GM19468 (cell line): ENCODE results near the gene NMUR1.

Experiments used
- ATAC-seq: cut with Tn5 transposase; IDR thresholded peaks from one replicate; pipeline ENCODE4 v1.9.1; 2021; ENCODE audit warnings: mild to moderate bottlenecking, moderate library complexity, moderate number of reproducible peaks; ENCODE audit not compliant: unreplicated experiment; ENCODE audit errors: extremely low read depth

Gene NMUR1

DNA sequence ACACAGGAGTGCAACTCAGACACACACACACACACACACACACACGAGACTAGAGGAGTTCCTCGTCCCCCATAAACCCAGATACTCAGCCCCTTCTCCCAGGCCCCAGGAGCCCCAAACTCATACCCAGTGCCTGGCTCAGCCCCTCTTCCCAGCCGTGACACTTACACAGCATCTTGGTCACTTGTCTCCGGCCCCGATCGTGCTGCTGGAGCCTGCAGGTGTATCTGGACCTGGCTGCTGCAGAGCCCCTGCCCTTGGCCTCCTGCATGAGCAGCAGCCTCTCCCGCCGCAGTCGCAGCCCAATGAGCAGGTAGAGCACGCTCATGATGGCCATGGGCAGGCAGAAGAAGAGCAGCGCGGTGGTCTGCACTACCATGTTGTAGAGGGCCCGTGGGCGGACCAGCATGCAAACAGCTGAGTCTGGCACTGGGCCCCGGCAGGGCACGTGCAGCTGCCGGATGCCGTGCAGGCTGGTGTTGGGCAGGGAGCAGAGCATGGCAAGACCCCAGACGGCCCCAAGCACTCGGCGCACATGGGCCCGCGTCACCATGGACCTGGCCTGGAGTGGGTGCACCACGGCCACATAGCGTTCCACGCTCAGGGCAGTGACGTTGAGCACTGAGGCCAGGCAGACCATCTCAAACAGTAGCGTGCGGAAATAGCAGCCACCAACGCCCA, 2.1 kb downstream of the NMUR1 start:
- no peak for ATAC-seq

DNA sequence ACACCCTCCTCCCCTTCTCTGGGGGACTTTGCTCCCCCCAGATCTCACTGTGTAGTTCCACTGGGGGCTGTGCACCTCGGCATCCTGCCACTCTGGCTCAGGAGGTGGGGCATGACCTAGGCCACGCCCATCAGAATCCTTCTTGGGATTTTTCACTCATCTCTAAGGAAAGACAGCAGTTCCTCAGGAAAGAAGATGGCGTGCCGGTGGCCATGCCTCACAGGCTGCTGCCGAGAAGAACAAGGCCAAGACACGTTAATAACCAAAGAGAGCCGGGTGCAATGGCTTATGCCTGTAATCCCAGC, 3.2 kb downstream of the NMUR1 start:
- no peak for ATAC-seq

DNA sequence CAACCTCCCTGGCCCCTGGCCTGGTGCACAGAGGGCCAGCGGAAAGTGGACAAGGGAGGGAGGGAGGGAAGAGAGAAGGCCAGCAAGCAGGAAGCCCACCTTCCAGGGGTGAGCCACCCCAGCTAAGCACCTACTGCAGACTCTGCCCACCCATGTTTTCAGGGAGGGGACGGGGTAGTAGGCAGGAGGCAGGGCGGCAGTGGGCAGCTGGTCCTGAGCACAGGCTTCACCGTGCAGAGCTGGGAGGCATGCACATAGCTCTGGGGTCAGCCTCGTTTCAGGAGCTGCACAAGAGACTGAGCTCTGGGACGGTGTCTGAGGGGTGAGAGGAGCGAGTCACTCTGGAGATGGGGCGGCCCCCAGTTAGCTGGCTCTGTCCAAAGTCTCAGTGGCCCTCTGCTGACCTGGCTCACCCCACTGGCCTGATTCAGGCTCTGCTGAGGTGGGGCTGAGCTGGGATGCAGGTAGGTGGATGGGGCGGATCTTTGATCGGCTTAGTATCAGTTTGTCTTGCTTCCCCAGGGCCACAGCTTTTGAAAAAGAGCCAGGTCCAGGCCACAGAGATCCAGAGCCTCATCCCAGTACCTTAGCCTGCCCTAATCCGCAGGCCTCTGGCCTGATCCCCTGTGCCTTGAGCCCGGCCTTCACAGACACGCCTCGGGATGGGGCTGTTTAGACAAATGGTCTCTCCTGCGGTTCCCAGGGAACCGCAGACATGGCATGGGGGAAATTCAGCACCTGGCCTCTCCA, 3.7 kb downstream of the NMUR1 start:
- no peak for ATAC-seq

DNA sequence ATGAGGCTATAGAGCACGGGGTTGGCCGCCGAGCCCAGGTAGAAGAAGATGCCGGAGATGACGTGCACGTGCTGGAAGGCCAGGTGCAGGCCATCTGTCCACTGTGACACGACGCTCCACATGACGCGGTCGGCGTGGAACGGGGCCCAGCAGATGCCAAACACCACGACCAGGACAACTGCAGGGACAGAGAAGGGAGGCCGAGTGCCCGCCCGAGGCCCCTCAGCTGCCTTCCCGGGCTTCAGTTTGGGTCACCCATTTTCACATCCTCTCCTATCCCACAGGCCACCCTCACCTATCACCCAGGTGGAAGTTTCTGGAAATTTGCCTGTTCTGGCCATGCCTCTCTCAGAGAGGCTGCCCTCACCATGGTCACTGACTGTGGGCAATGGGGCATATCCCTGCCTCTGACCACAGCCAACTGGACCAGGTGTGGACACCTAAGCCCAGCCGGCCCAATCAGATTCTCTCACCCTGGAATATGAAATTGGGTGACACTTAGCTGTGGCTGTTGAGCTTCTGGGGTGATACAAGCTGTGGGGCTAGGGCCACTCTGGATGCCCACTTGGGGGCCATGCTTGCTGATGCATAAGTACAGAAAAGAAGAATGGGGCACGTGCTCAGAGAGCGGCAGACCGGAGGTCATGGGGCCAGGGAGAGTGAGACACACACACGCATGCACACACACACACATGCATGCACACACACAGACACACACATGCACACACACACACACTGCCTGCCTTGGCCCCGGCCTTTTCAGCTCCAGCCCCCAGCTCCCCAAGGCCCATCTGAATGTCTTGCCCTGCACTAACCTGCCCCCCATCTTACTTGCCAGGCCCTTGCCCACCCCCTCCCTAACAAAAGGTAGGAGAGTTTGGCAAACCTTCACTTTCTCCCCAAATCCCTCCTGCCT, 4.7 kb downstream of the NMUR1 start:
- no peak for ATAC-seq

DNA sequence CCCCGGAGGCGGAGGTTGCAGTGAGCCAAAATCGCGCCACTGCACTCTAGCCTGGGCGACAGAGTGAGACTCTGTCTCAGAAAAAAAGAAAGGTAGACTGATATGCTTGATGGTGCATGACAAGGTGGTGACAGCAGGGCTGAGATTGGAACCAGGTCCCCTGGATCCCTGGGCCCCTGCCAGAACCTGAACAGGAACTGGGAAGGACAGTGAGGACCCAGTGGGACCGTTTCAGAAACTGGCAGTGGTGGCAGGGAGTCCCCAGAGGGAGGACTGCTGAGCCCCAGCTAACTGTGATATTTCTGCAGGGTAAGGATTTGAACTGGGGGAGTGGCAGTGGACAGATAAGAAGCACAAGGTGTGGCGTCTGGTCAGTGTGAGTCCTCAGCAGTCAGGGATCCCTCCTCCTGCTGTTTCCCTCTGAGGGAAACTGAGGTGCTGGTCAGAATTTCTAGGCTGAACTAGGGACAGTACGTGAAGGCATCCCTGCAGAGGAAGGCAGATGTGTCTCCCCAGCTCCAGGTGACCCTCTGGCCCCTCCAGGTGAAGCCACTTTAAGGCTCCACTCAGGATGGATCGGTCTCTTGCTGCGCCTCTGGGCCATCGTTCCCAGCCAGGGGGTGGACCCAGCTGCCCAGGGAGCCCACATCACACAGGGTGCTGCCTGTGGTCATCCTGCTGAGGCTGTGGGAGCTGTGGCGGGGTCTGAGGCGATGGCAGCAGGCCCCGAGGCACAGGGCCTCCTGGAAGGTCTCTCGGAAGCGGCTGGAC, 5.6 kb downstream of the NMUR1 start:
- ATAC-seq: no peak

DNA sequence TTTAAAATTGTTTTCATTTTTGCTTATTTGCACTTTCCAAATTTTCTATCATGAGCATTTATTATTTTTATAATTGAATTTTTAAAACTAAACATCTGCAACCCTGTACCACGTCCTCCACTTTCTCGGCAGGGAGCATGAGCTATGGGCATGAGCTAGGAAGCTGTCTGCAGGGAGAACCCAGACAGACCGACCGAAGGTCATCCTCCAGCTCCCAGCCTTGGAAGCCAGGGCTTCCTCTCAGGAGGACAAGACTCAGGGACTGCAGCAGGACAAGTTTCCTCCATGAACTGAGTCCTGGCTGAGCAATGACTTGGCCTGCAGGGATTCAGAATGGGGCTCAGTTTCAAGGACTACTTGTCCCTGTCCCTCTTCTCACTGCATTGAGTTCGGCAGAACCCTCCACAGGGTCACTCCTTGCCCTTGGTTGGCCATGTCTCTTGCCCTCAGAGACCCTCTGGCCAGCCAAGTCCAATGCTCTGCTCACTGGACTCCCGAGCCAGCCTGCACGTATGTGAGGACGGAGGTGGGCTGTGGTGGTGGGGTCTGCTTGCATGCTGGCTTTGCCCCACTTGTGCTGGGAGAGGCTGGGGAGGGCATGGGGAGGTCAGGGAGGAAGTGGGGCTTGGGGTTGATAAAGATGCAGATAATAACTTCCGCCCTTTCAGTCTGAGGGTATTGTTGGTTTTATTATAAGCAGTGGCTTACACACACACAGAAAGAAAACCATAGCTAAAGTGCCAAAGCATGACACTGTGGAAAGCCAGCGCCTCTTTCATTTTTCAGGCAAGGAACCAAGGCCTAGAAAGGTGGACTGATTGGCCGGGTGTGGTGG, 6.6 kb downstream of the NMUR1 start:
- ATAC-seq: no peak

DNA sequence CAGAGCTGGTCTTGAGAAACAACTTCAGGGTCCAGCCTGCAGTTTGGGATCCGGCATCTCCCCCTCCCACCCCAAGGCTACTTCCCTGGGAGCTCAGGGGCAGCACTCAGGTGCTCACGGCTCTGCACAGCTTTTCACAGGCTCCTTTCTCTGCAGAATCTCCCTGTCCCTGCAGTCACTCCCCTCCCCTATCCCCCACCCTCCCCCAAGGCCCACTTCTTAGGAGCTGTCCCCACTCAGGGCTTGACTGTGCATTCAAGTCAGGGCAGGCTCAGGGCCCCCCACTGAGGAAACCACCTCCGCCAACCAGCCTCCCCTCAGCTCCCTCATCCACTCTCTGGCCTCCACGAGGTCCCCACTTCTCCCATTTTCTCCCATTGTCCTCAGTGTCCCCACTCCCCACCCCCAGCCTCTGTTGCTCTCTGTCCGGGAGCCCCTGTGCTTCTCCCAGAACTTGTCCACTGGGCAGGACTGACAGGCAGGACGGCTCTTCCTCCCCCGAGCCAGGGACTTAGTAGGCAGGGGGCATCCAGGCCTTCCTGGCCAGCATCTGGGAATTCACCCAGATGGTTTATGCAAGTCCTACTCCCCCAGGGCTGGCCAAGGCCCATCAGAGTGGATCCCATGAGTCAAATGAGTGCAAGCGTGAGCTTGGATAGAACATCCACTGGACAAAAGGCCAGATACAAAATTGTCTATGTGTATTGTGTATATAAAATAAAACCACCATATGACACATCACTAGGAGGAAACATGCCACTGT, 7.6 kb downstream of the NMUR1 start:
- no peak for ATAC-seq

DNA sequence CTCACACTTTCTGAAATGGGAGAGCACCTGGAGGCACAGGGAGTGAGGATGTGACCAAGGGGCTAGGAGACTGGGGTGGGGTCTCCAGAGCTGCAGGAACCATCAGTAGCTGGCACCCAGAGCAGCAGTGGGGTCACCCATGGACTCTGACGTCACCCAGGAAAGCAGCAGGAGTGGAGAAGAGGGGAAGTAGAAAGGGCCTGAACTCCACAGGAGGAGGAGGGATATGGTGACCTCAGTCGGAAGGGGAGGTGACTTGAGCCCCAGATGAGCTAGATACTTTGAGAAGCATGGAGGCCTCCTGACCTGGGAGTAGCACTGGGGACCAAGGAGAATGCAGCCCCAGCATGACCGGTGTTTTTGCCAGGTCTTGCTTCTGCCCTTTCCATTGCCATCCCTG, 8.8 kb downstream of the NMUR1 start:
- ATAC-seq: no peak

DNA sequence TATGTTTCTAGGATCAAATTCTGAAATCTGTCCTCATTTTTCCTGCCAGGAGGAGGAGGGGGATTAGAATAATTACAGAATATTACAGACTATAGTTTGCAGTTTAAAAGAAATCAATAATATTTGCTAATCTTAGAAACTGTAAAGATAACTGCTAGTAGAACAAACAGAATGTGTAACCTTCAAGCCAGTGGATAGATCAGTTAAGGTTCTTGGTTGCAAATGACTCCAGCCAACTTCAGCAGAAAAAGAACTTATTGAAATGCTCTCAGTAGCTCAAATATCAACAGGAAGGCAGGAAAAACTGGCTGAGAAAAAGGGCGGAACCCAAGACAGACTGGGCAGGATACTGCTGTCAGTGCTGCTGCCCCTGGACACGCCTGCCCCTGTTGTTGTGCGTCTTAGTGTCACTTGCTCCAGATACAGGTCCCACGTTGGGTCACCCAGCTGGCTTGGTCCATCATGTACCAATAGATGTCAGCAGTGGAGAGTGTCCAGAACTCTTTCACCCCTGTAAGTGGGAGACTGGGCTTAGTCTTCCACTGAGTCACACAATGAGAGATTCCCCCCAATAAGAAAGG, 10.2 kb downstream of the NMUR1 start:
- no peak for ATAC-seq

DNA sequence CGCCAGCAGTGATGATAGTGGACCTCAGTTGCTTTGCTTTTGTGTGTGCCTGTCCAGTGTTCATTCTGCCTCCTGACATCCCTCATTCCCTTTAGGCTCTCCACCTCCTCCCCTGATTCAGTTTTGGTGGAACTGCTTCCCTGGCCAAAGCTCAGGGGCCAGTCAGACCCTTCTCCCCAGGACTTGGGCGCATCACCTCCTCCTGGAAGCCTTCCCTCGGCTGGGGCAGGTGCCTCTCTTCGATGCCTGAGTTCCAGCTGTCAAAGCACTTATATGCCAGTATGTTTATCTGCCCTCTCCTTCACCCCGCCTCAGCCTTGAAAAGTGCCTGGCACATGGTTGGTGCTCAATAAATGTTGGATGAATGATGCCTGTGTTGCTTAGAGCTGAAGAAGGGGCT, 11.5 kb downstream of the NMUR1 start:
- ATAC-seq: no peak

DNA sequence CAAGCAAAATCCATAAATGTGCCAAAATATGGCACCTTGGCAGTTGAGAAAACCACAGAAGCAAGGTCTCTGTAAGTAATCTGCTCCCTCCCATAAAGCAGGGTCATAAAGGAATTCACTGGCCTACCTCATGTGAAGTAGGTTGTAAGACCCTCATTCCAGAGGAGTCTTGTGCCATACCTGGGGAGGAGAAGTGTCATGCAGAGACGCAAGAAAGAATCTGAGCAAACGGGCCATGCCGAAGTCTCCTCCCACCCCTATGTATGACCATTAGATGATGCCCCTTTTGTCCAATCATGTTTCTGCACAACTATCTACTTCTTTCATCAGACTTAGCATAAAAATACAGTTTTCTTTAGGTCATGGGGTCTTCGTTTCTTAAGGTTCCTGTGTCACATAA, 14.6 kb downstream of the NMUR1 start:
- ATAC-seq: no peak

DNA sequence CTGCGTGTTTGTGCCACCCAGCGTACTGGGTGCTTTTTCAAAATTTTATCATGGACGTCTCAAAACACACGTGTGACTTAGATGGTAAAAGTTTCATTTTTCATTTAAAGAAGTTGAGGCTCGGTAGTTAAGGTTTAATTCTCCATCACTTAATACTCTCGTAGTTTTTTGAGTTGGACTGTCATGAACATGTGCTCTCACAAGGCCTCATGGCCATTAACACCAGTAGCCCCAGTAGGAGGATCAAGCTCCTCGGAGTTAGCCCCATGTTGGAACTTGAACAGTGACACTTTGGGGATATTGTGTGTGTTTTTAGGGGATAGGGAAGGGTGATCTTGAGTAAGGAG, 15.3 kb downstream of the NMUR1 start:
- no peak for ATAC-seq

DNA sequence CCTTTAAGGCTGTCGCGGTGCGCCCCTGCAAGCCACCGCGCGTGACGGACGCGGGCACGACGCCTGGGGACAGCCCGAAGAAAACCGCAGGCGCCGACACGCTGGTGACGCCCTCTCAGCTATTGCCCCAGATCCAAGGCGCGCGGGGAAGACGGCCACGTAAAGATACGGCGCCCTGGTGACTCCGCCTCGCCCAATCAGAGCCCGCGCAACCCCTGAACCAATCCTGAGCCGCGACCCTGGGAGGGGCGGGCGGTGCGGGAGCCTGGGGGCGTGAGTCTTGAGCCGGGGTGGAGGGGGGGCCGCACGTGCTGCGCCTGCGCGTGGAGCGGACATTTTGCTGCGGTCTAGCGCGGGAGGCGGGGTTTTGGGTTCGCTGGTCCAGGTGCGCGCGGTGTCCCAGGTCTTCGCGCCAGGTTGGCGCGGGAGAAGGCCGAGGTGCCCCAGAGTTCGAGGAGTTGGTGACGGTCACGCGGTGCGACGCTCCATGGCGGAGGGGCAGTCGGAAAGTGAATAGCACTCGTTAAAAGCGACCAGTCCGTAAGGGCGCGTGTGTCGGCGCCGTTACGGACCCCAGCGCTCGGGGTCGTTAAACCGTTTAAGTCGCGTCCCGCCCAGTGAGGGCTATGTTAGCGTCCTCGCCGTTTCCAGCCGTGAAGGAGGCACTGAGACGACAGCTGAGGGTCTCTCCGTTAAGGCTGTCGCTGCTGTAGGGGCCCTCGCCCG, 15.9 kb downstream of the NMUR1 start:
- peak; percentile 83 for ATAC-seq

DNA sequence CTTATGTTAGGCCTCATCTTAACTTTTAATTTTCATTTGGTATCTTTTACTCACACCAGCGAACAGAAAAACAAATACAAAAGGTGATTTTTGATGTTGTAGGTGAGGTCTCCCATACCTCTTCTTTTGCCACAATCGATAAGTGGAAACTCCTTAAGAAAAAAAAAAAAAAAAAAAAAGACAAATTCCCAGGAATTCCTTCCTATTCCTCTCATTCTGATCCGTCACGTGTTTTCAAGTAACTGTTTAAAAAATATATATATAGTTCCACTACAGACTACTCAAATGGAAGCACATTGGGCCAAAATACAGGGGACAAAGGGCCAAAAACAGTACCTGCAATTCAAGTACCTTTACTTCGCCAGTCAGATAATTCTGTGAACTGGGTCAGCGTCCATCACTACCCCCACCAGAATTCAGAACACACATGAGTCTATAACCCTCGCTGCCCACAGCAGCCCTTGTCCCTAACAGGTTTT, 16.5 kb downstream of the NMUR1 start:
- ATAC-seq: no peak

DNA sequence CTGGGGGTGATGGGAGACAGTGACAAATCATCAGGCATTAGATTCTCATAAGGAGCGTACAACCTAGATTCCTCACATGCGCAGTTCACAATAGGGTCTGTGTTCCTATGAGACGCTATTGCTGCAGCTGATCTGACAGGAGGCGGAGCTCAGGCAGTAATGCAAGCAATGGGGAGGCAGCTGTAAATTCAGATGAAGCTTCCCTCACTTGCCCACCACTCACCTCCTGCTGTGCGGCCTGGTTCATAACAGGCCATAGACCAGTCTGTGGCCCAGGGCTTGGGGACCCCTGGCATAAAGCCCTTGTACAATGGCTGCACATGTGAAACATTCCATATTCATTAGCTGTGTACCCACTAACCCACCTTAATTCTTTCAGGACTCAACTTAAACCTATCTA, 18.0 kb downstream of the NMUR1 start:
- no peak for ATAC-seq

DNA sequence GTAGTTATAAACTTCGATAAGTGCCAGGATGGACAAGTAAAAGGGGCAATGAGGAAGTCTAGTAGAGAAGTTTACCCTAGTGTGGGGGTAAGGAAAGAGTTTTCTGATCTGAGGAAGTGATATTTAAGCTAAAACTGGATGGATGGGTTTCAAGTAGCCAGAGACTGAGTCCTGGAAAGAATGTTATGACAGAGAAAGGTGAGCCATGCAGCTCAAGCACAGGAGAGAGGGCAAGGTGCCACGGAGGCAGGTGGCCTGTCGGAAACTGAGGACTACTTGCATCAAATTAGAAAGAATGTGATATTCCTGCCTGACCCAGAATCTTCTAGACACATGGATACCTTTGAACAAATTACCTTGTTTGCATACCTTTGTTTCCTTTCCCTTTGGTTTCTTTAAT, 26.5 kb downstream of the NMUR1 start:
- ATAC-seq: no peak

DNA sequence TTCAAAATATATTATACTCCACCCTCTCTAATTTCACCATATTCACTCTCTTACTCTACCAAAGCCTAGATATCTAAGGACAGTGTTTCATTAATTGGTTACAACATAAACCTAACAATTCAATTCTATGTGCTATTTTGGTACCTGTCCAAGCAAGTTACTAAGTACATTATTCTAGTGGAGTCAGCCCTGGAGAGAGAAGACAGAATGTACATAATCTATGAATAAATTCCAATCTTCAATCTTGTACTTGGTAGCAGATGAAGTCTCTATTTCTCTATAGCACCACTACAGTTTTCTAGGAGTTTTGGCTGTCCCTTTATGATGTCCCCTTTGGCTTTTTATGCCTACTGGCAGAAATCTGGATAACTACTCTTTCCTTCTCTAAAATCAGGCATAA, 27.6 kb downstream of the NMUR1 start:
- no peak for ATAC-seq

DNA sequence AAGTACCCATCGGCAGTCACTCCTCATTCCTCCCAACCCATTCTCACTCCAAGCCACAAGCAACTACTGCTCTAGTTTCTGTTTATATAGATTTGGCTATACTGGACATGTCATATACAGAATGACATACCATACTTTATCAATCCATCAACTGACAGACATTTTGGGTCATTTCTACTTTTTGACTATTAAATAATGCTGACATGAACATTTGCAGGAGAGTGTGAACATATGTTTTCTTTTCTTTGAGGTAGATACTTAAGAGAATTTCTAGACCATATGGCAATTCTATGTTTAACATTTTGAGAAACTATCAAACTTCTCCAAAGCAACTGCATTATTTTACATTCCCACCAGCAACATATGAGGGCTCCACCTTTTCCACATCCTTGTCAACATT, 32.6 kb downstream of the NMUR1 start:
- ATAC-seq: no peak
